Stomach (tissue), 4 donors: ENCODE data around the gene PPARA.

Experiments
- CTCF ChIP-seq, 7 experiments: fragments of 450-650 bp in 4 of 7; fragments of 200-600 bp in 3 of 7; sonication (generic) in 3 of 7; IDR thresholded peaks; one replicate each; pipeline ENCODE4 v1.5.1; 2016 to 2019; ENCODE audit warnings: antibody characterized with exemption in 7 of 7, control low read depth in 2 of 7, mild to moderate bottlenecking in 1 of 7
- EP300 ChIP-seq: sonication (generic); formaldehyde crosslinking; IDR thresholded peaks from one replicate; pipeline ENCODE4 v1.6.1; 2017; ENCODE audit warnings: antibody characterized with exemption
- POLR2AphosphoS5 ChIP-seq, 3 donors: sonication (generic); formaldehyde crosslinking; IDR thresholded peaks; one replicate each; pipeline ENCODE4 v1.6.1; 2016; ENCODE audit warnings: antibody characterized with exemption in 3 of 3

- TF ChIP-seq CTCF (IDR thresholded peaks at IDR 0.05), result no peak
- TF ChIP-seq EP300, result no peak
- no peak for TF ChIP-seq POLR2AphosphoS5 (IDR thresholded peaks at IDR 0.05)
These were observed 48.2 kb upstream of the PPARA start for GRCh38 chr22:46102159-46102558.
